Mesenchymal stem cell (in vitro differentiated cells and primary cell): ENCODE measurements around the gene EMID1.

Source experiments
- DNase-seq: peaks from one replicate; pipeline ENCODE4 v3.0.0-alpha.2; 2013
- H2AFZ ChIP-seq: one replicate; pipeline ENCODE4 v1.6.1; 2013; ENCODE audit warnings: low read depth, mild to moderate bottlenecking, control low read depth, inconsistent platforms, low read length, moderate library complexity
- H2AK5ac ChIP-seq: 2 replicates; pipeline ENCODE4 v1.6.1; 2013; ENCODE audit warnings: low read length, moderate library complexity, mild to moderate bottlenecking, inconsistent platforms; ENCODE audit not compliant: severe bottlenecking
- H2BK120ac ChIP-seq: one replicate; pipeline ENCODE4 v1.6.1; 2013; ENCODE audit warnings: low read depth, mild to moderate bottlenecking, inconsistent platforms, low read length, moderate library complexity
- H2BK12ac ChIP-seq, 2 experiments: one replicate each; pipeline ENCODE4 v1.6.1; 2013; ENCODE audit warnings: inconsistent platforms in 2 of 2, low read length in 2 of 2, mild to moderate bottlenecking in 2 of 2, moderate library complexity in 2 of 2, control low read depth in 1 of 2
- H2BK15ac ChIP-seq: one replicate; pipeline ENCODE4 v1.6.1; 2013; ENCODE audit warnings: mild to moderate bottlenecking, low read depth, inconsistent platforms; ENCODE audit not compliant: poor library complexity, severe bottlenecking
- H2BK5ac ChIP-seq: 2 replicates; pipeline ENCODE4 v1.6.1; 2013; ENCODE audit warnings: low read depth, mild to moderate bottlenecking, low read length, control low read depth, inconsistent platforms; ENCODE audit not compliant: poor library complexity, severe bottlenecking
- H3K14ac ChIP-seq, 2 experiments: one replicate each; pipeline ENCODE4 v1.6.1; 2013; ENCODE audit warnings: inconsistent platforms in 2 of 2, low read length in 2 of 2, control low read depth in 1 of 2, mild to moderate bottlenecking in 1 of 2, moderate library complexity in 1 of 2
- H3K18ac ChIP-seq, 2 experiments: one replicate each; pipeline ENCODE4 v1.6.1; 2013; ENCODE audit warnings: inconsistent platforms in 2 of 2, low read length in 2 of 2, control low read depth in 1 of 2, low read depth in 1 of 2, mild to moderate bottlenecking in 1 of 2
- H3K23ac ChIP-seq, 2 experiments: one replicate each; pipeline ENCODE4 v1.6.1; 2013; ENCODE audit warnings: inconsistent platforms in 2 of 2, low read length in 2 of 2, mild to moderate bottlenecking in 2 of 2, moderate library complexity in 2 of 2, control low read depth in 1 of 2
- H3K27ac ChIP-seq: 2 replicates; pipeline ENCODE4 v1.5.1; 2013; ENCODE audit warnings: mild to moderate bottlenecking, moderate library complexity, low read length, control low read depth, inconsistent platforms; ENCODE audit not compliant: poor library complexity, severe bottlenecking
- H3K27me3 ChIP-seq, 2 experiments: 2 replicates each; pipeline versions ENCODE4 v1.6.1 to v1.7.0; 2013; ENCODE audit warnings: low read length in 2 of 2, mild to moderate bottlenecking in 2 of 2, moderate library complexity in 2 of 2, control low read depth in 1 of 2, inconsistent platforms in 1 of 2; ENCODE audit not compliant: control insufficient read depth in 1 of 2, insufficient read depth in 1 of 2
- H3K36me3 ChIP-seq, 2 experiments: 2 replicates each; pipeline versions ENCODE4 v1.6.1 to v1.7.0; 2013; ENCODE audit warnings: low read length in 2 of 2, control low read depth in 1 of 2, inconsistent platforms in 1 of 2, low read depth in 1 of 2, mild to moderate bottlenecking in 1 of 2; ENCODE audit not compliant: insufficient read depth in 2 of 2, control insufficient read depth in 1 of 2
- H3K4ac ChIP-seq, 2 experiments: one replicate each; pipeline ENCODE4 v1.6.1; 2013; ENCODE audit warnings: inconsistent platforms in 2 of 2, low read length in 2 of 2, mild to moderate bottlenecking in 2 of 2, moderate library complexity in 2 of 2, control low read depth in 1 of 2, low read depth in 1 of 2
- H3K4me1 ChIP-seq: 2 replicates; pipeline ENCODE4 v1.6.1; 2013; ENCODE audit warnings: low read depth, low read length, control low read depth; ENCODE audit not compliant: control insufficient read depth, insufficient read depth
- H3K4me2 ChIP-seq: 2 replicates; pipeline ENCODE4 v1.6.1; 2013; ENCODE audit warnings: low read length, mild to moderate bottlenecking, inconsistent platforms; ENCODE audit not compliant: poor library complexity, severe bottlenecking
- H3K4me3 ChIP-seq, 2 experiments: 2 replicates each; pipeline versions ENCODE4 v1.5.1 to v1.7.0; 2013; ENCODE audit warnings: low read length in 2 of 2, mild to moderate bottlenecking in 2 of 2, control low read depth in 1 of 2, low read depth in 1 of 2; ENCODE audit not compliant: insufficient read depth in 1 of 2
- H3K79me1 ChIP-seq: replicated peaks from 2 replicates; pipeline ENCODE4 v1.6.1; 2013; ENCODE audit warnings: mild to moderate bottlenecking, control low read depth, low read length, inconsistent platforms; ENCODE audit not compliant: poor library complexity, severe bottlenecking
- H3K9ac ChIP-seq: 2 replicates; pipeline ENCODE4 v1.7.0; 2013; ENCODE audit warnings: mild to moderate bottlenecking, low read length, moderate library complexity
- H3K9me3 ChIP-seq: 2 replicates; pipeline ENCODE4 v1.7.0; 2013; ENCODE audit warnings: mild to moderate bottlenecking, low read length; ENCODE audit not compliant: control insufficient read depth
- H4K8ac ChIP-seq: one replicate; pipeline ENCODE4 v1.6.1; 2013; ENCODE audit warnings: inconsistent platforms, mild to moderate bottlenecking, low read length, moderate library complexity
- H4K91ac ChIP-seq: one replicate; pipeline ENCODE4 v1.6.1; 2013; ENCODE audit warnings: mild to moderate bottlenecking, low read length, inconsistent platforms
- WGBS: methylation state at CpG from one replicate; pipeline ENCODE4 v1.1.7; 2013; ENCODE audit warnings: mixed read lengths; 5-methylcytosine and 5-hydroxymethylcytosine counted together

Gene EMID1

GRCh38 chr22:29216011-29216872 is 10.5 kb downstream of the EMID1 start:
- H3K23ac ChIP-seq = no peak overlapping the region
- H3K4me1 ChIP-seq = peaks cover 1% of the 10 kb centered on the region
- H3K4me3 ChIP-seq = no peak overlapping the region
- H3K9me3 ChIP-seq = no peaks in the 10 kb centered on the region
- 83% methylated on average over 14 of the region's 14 CpGs for WGBS
- no peak overlapping the region for H3K4me2 ChIP-seq
- DNase-seq = no peak
- no peak overlapping the region for H4K8ac ChIP-seq
- H2BK12ac ChIP-seq = no peak overlapping the region
- no peak overlapping the region for H2BK5ac ChIP-seq
- H3K4ac ChIP-seq = no peak overlapping the region
- H3K9ac ChIP-seq = no peak overlapping the region
- H3K36me3 ChIP-seq = no peaks in the 10 kb centered on the region
- H3K18ac ChIP-seq = no peak overlapping the region
- H3K79me1 ChIP-seq = no peaks in the 10 kb centered on the region
- no peak overlapping the region for H2AFZ ChIP-seq
- no peak overlapping the region for H4K91ac ChIP-seq
- H3K14ac ChIP-seq = no peak overlapping the region
- H2AK5ac ChIP-seq = no peak overlapping the region
- H3K27me3 ChIP-seq = peaks cover 44 to 49% of the 10 kb centered on the region in 2 experiments
- H2BK15ac ChIP-seq = no peak overlapping the region
- no peak overlapping the region for H2BK120ac ChIP-seq
- no peak overlapping the region for H3K27ac ChIP-seq

GRCh38 chr22:29216873-29217666 is 11.4 kb downstream of the EMID1 start:
- no peaks in the 10 kb centered on the region for H3K9me3 ChIP-seq
- H2BK12ac ChIP-seq = no peak overlapping the region
- no peak overlapping the region for H3K9ac ChIP-seq
- no peak overlapping the region for H4K8ac ChIP-seq
- H3K27me3 ChIP-seq = peaks cover 39 to 44% of the 10 kb centered on the region in 2 experiments
- no peak overlapping the region for H2BK15ac ChIP-seq
- peak; percentile 83 for DNase-seq
- H2AK5ac ChIP-seq = no peak overlapping the region
- WGBS = 92% methylated on average over 13 of the region's 14 CpGs
- H3K79me1 ChIP-seq = no peaks in the 10 kb centered on the region
- no peak overlapping the region for H3K18ac ChIP-seq
- H4K91ac ChIP-seq = peak overlapping the region; percentile 35
- H2BK5ac ChIP-seq = no peak overlapping the region
- no peak overlapping the region for H2BK120ac ChIP-seq
- H3K4me1 ChIP-seq = no peaks in the 10 kb centered on the region
- no peaks in the 10 kb centered on the region for H3K36me3 ChIP-seq
- H3K14ac ChIP-seq = no peak overlapping the region
- no peak overlapping the region for H3K4ac ChIP-seq
- H3K23ac ChIP-seq = no peak overlapping the region
- no peak overlapping the region for H2AFZ ChIP-seq
- H3K4me2 ChIP-seq = no peak overlapping the region
- H3K4me3 ChIP-seq = no peak overlapping the region
- no peak overlapping the region for H3K27ac ChIP-seq

GRCh38 chr22:29217827-29218757 is 12.4 kb downstream of the EMID1 start:
- Histone ChIP-seq H3K23ac (no peak overlapping the region), H2BK120ac (no peak overlapping the region)

More at GRCh38 chr22:29217827-29218757, 12.4 kb downstream of the EMID1 start:
- Histone ChIP-seq H4K91ac (no peak overlapping the region), H3K14ac (no peak overlapping the region), H3K9me3 (no peaks in the 10 kb centered on the region), H3K36me3 (no peaks in the 10 kb centered on the region), H3K9ac (no peak overlapping the region), H3K4me1 (no peaks in the 10 kb centered on the region), H3K27me3 (peaks cover 36 to 44% of the 10 kb centered on the region in 2 experiments), H2BK15ac (no peak overlapping the region), H3K79me1 (no peaks in the 10 kb centered on the region), H3K4me2 (no peak overlapping the region), H2BK5ac (no peak overlapping the region), H4K8ac (peak overlapping the region; percentile 23), H2AFZ (no peak overlapping the region), H3K4ac (no peak overlapping the region), H3K27ac (no peak overlapping the region), H3K4me3 (no peak overlapping the region), H3K18ac (no peak overlapping the region), H2BK12ac (no peak overlapping the region), H2AK5ac (no peak overlapping the region)
- no peak for DNase-seq
- WGBS = 80% methylated on average over 13 of the region's 13 CpGs
